HepG2 (cell line): ENCODE measurements around the gene TEX30. TPM values are rescaled to one million over a fixed set of nuclear protein-coding genes. Genes with fewer than 3 reads are reported as not detected.

Experiments used
- ATM ChIP-seq: fragments of 450-650 bp; IDR thresholded peaks from 2 replicates; pipeline ENCODE4 v1.7.1; 2017; ENCODE audit warnings: mild to moderate bottlenecking, borderline replicate concordance
- ELF1 ChIP-seq: sonication (generic); formaldehyde crosslinking; IDR thresholded peaks from 2 replicates; pipeline ENCODE4 v1.4.0; 2020; ENCODE audit warnings: missing genetic modification reagents
- ETV5 ChIP-seq: IDR thresholded peaks from 2 replicates; pipeline ENCODE4 v1.6.1; 2018; ENCODE audit warnings: missing biosample characterization, missing genetic modification reagents, inconsistent platforms, borderline replicate concordance
- IKZF4 ChIP-seq: sonication (generic); formaldehyde crosslinking; IDR thresholded peaks from 2 replicates; pipeline ENCODE4 v1.5.1; 2020; ENCODE audit warnings: borderline replicate concordance, mild to moderate bottlenecking, low read depth, missing genetic modification reagents; ENCODE audit errors: not compliant biosample characterization
- ISL2 ChIP-seq: sonication (generic); formaldehyde crosslinking; IDR thresholded peaks from 2 replicates; pipeline ENCODE4 v1.5.0; 2020; ENCODE audit warnings: missing genetic modification reagents
- PAWR ChIP-seq: sonication (generic); formaldehyde crosslinking; IDR thresholded peaks from 2 replicates; pipeline ENCODE4 v1.4.0; 2020; ENCODE audit warnings: missing genetic modification reagents, mild to moderate bottlenecking, borderline replicate concordance
- PTBP1 ChIP-seq: fragments of 200-400 bp; formaldehyde crosslinking; IDR thresholded peaks from 2 replicates; pipeline ENCODE4 v1.6.1; 2018; ENCODE audit warnings: low read length, low read depth; ENCODE audit not compliant: poor library complexity, severe bottlenecking
- RXRA ChIP-seq: sonication (generic); formaldehyde crosslinking; IDR thresholded peaks from 2 replicates; pipeline ENCODE4 v1.5.1; 2020; ENCODE audit warnings: missing genetic modification reagents
- SATB2 ChIP-seq: sonication (generic); formaldehyde crosslinking; IDR thresholded peaks from 2 replicates; pipeline ENCODE4 v1.5.0; 2020; ENCODE audit warnings: missing genetic modification reagents
- ZNF207 ChIP-seq: fragments of 450-650 bp; IDR thresholded peaks from 2 replicates; pipeline ENCODE4 v1.6.1; 2016; ENCODE audit warnings: antibody characterized with exemption, borderline replicate concordance
- ZNF350 ChIP-seq: sonication (generic); formaldehyde crosslinking; IDR thresholded peaks from 2 replicates; pipeline ENCODE4 v1.4.0; 2020; ENCODE audit warnings: mild to moderate bottlenecking, low read depth, missing genetic modification reagents, borderline replicate concordance
- ZNF44 ChIP-seq: sonication (generic); formaldehyde crosslinking; IDR thresholded peaks from 2 replicates; pipeline ENCODE4 v1.5.1; 2020; ENCODE audit warnings: mild to moderate bottlenecking, missing genetic modification reagents
- ZNF441 ChIP-seq: sonication (generic); formaldehyde crosslinking; IDR thresholded peaks from 2 replicates; pipeline ENCODE4 v1.7.0; 2021; ENCODE audit warnings: missing genetic modification reagents, borderline replicate concordance
- ZNF777 ChIP-seq: sonication (generic); formaldehyde crosslinking; IDR thresholded peaks from 2 replicates; pipeline ENCODE4 v1.4.0; 2020; ENCODE audit warnings: missing genetic modification reagents
- ZSCAN31 ChIP-seq: sonication (generic); formaldehyde crosslinking; IDR thresholded peaks from 2 replicates; pipeline ENCODE4 v1.5.0; 2020; ENCODE audit warnings: low read depth, mild to moderate bottlenecking, missing genetic modification reagents
- polyA plus RNA-seq, 8 experiments: library from polyadenylated mRNA; depleted of rRNA in 3 of 8; stranded (reverse) in 7 of 8; unstranded in 1 of 8; fragments of >200 nt; fragmentation: Illumina TruSeq in 4 of 8; extraction: Trizol in 4 of 8; gene quantifications; 2 replicates each; pipeline versions ENCODE4 v1.2.1 to v1.2.3, GENCODE V29; 2011 to 2016; ENCODE audit warnings: low read depth in 4 of 8, missing spikeins in 1 of 8, mixed read lengths in 1 of 8; ENCODE audit not compliant: insufficient read depth in 1 of 8
- total RNA-seq, 5 experiments: library from RNA; depleted of rRNA; stranded (reverse); fragments of >200 nt; fragmentation: Illumina TruSeq; extraction: Trizol; gene quantifications; 2 replicates each; pipeline ENCODE4 v1.2.3, GENCODE V29; 2016; ENCODE audit warnings: low read depth in 1 of 5
- TF ChIP-seq, protein P1 (sequence below): sonication (generic); formaldehyde crosslinking; IDR thresholded peaks from 2 replicates; pipeline ENCODE4 v1.9.0; 2022; ENCODE audit warnings: missing genetic modification reagents, mild to moderate bottlenecking, borderline replicate concordance
- TF ChIP-seq, protein P2 (sequence below): sonication (generic); formaldehyde crosslinking; IDR thresholded peaks from 2 replicates; pipeline ENCODE4 v1.8.0; 2022; ENCODE audit warnings: missing genetic modification reagents, mild to moderate bottlenecking, moderate library complexity, borderline replicate concordance
- TF ChIP-seq, protein P3 (sequence below): sonication (generic); formaldehyde crosslinking; IDR thresholded peaks from 2 replicates; pipeline ENCODE4 v1.4.0; 2020; ENCODE audit warnings: mild to moderate bottlenecking, low read depth, missing genetic modification reagents
- TF ChIP-seq, protein P4 (sequence below): sonication (generic); formaldehyde crosslinking; IDR thresholded peaks from 2 replicates; pipeline ENCODE4 v1.8.0; 2022; ENCODE audit warnings: mild to moderate bottlenecking, missing genetic modification reagents, moderate library complexity
- TF ChIP-seq, protein P5 (sequence below): sonication (generic); formaldehyde crosslinking; IDR thresholded peaks from 2 replicates; pipeline ENCODE4 v1.9.0; 2022; ENCODE audit warnings: low read depth, missing genetic modification reagents

The TEX30 gene
- total and polyA plus RNA-seq, 2 of the 13 experiments (the other 11 are each of a cell fraction or from before 2014, with no cell fraction given), result 0.60 to 1.2 TPM

DNA sequence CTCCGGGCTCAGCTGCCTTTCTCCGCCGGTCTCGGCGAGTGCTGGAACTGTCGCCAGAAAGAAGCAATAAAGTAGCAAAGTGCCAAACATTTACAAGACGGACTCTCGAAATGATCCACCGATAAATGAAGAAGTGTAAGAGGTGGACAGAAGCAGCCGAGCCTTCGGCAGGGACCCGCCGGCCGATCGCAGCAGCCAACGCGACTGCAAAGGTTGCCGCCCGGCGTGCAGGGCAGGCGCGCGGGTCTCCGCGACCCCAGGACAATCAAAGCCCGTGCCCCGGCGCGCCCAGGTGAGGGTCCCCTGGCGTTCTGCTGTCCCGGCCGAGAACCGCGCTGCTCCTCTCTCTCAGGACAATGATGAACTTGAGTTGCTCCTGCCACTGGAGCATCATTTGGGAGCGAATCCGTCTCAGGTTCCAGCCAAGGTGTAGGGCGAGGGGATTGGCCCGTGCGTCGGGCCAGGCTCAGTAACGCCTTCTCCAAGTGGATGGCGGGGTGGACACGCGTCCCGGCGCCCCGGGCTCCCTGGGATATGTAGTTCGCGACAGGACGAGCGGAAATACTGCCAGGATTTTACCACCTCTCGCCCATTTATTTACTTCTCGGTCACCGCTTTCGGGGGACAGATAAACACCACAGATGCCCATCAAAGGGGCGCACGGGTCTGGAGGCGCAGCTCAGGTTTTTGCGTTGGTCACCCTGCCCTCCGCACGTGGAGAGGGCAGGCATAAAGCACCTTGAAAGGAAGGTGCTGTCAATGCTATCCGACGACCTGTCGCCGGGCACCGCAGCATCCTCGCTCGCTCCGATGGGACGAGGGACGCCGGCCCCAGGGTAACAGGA, 25.2 kb upstream of the TEX30 start, which contains the start of the genes BIVM and POGLUT2 (continued):
- TF ChIP-seq, protein P1, sequence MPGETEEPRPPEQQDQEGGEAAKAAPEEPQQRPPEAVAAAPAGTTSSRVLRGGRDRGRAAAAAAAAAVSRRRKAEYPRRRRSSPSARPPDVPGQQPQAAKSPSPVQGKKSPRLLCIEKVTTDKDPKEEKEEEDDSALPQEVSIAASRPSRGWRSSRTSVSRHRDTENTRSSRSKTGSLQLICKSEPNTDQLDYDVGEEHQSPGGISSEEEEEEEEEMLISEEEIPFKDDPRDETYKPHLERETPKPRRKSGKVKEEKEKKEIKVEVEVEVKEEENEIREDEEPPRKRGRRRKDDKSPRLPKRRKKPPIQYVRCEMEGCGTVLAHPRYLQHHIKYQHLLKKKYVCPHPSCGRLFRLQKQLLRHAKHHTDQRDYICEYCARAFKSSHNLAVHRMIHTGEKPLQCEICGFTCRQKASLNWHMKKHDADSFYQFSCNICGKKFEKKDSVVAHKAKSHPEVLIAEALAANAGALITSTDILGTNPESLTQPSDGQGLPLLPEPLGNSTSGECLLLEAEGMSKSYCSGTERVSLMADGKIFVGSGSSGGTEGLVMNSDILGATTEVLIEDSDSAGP (CRISPR knock-in tag), result peak; percentile 69
- TF ChIP-seq ELF1 (CRISPR knock-in tag) (peak; percentile 84), PAWR (CRISPR knock-in tag) (no peak), ZNF44 (CRISPR knock-in tag) (no peak), PTBP1 (no peak), SATB2 (CRISPR knock-in tag) (no peak), IKZF4 (CRISPR knock-in tag) (no peak), ZNF441 (CRISPR knock-in tag) (no peak), ATM (no peak), RXRA (peak; percentile 56), ETV5 (CRISPR knock-in tag) (peak; percentile 50; the same call in 1 of the 2 replicates), ZSCAN31 (CRISPR knock-in tag) (peak; percentile 72), ZNF777 (CRISPR knock-in tag) (peak; percentile 87), ZNF207 (no peak), ZNF350 (CRISPR knock-in tag) (peak; percentile 59; the same call in 1 of the 2 replicates), ISL2 (CRISPR knock-in tag) (0 out of 2 replicates have a peak, but pooled peaks have one; percentile 39)
- TF ChIP-seq, protein P2, sequence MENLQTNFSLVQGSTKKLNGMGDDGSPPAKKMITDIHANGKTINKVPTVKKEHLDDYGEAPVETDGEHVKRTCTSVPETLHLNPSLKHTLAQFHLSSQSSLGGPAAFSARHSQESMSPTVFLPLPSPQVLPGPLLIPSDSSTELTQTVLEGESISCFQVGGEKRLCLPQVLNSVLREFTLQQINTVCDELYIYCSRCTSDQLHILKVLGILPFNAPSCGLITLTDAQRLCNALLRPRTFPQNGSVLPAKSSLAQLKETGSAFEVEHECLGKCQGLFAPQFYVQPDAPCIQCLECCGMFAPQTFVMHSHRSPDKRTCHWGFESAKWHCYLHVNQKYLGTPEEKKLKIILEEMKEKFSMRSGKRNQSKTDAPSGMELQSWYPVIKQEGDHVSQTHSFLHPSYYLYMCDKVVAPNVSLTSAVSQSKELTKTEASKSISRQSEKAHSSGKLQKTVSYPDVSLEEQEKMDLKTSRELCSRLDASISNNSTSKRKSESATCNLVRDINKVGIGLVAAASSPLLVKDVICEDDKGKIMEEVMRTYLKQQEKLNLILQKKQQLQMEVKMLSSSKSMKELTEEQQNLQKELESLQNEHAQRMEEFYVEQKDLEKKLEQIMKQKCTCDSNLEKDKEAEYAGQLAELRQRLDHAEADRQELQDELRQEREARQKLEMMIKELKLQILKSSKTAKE, result no peak
- TF ChIP-seq, protein P3, sequence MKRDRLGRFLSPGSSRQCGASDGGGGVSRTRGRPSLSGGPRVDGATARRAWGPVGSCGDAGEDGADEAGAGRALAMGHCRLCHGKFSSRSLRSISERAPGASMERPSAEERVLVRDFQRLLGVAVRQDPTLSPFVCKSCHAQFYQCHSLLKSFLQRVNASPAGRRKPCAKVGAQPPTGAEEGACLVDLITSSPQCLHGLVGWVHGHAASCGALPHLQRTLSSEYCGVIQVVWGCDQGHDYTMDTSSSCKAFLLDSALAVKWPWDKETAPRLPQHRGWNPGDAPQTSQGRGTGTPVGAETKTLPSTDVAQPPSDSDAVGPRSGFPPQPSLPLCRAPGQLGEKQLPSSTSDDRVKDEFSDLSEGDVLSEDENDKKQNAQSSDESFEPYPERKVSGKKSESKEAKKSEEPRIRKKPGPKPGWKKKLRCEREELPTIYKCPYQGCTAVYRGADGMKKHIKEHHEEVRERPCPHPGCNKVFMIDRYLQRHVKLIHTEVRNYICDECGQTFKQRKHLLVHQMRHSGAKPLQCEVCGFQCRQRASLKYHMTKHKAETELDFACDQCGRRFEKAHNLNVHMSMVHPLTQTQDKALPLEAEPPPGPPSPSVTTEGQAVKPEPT, result no peak; the same call in 1 of the 2 replicates
- TF ChIP-seq, protein P4, sequence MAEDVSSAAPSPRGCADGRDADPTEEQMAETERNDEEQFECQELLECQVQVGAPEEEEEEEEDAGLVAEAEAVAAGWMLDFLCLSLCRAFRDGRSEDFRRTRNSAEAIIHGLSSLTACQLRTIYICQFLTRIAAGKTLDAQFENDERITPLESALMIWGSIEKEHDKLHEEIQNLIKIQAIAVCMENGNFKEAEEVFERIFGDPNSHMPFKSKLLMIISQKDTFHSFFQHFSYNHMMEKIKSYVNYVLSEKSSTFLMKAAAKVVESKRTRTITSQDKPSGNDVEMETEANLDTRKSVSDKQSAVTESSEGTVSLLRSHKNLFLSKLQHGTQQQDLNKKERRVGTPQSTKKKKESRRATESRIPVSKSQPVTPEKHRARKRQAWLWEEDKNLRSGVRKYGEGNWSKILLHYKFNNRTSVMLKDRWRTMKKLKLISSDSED (CRISPR knock-in tag), result no peak
- TF ChIP-seq, protein P5, sequence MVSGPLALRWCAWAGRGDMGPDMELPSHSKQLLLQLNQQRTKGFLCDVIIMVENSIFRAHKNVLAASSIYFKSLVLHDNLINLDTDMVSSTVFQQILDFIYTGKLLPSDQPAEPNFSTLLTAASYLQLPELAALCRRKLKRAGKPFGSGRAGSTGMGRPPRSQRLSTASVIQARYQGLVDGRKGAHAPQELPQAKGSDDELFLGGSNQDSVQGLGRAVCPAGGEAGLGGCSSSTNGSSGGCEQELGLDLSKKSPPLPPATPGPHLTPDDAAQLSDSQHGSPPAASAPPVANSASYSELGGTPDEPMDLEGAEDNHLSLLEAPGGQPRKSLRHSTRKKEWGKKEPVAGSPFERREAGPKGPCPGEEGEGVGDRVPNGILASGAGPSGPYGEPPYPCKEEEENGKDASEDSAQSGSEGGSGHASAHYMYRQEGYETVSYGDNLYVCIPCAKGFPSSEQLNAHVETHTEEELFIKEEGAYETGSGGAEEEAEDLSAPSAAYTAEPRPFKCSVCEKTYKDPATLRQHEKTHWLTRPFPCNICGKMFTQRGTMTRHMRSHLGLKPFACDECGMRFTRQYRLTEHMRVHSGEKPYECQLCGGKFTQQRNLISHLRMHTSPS (CRISPR knock-in tag), result 0 out of 2 replicates have a peak, but pooled peaks have one; percentile 36
